IMR-90 (cell line): ENCODE data around the gene GATAD2A. TPM values are rescaled to one million over a fixed set of nuclear protein-coding genes. Genes with fewer than 3 reads are reported as not detected.

Experiments used
- ATAC-seq: fragments of 200-7000 bp; cut with Tn5 transposase; 2 replicates; pipeline ENCODE4 v1.9.1; 2020; ENCODE audit warnings: low read depth, mild to moderate bottlenecking, moderate library complexity
- BruUV-seq: library from RNA; stranded (reverse); fragments of 400-500 nt; replicated peaks from 2 replicates; lab custom pipeline; 2021; lab: Mats Ljungman, UMichigan
- CTCF ChIA-PET: fragments of 300-600 bp; formaldehyde crosslinking; extraction: SDS; loops from one replicate; lab custom pipeline; 2021; ENCODE audit warnings: antibody characterized with exemption; lab: Yijun Ruan, JAX
- POLR2A ChIA-PET: fragments of 300-600 bp; sonication (Branson Sonifier 250); formaldehyde crosslinking; loops from one replicate; lab custom pipeline; 2022; ENCODE audit warnings: antibody characterized with exemption; ENCODE audit not compliant: unreplicated experiment; lab: Charles Lee
- DNase-seq: peaks from one replicate; pipeline ENCODE4 v3.0.0; 2013
- H2AFZ ChIP-seq: replicated peaks from 2 replicates; pipeline ENCODE3; 2013; ENCODE audit warnings: low read length, mild to moderate bottlenecking; ENCODE audit not compliant: poor library complexity
- H2AK5ac ChIP-seq: 2 replicates; pipeline ENCODE4 v1.6.1; 2013; ENCODE audit warnings: low read depth, low read length, inconsistent platforms
- H2AK9ac ChIP-seq: replicated peaks from 2 replicates; pipeline ENCODE3; 2013; ENCODE audit warnings: mild to moderate bottlenecking, low read depth, low read length, moderate library complexity; ENCODE audit not compliant: poor library complexity
- H2BK120ac ChIP-seq: 2 replicates; pipeline ENCODE4 v1.6.1; 2013; ENCODE audit warnings: low read depth, low read length, inconsistent platforms
- H2BK15ac ChIP-seq: 3 replicates; pipeline ENCODE4 v1.6.1; 2013; ENCODE audit warnings: low read depth, low read length, inconsistent platforms
- H2BK20ac ChIP-seq: 2 replicates; pipeline ENCODE4 v1.6.1; 2013; ENCODE audit warnings: low read depth, mild to moderate bottlenecking, inconsistent platforms, low read length, moderate library complexity
- H2BK5ac ChIP-seq: 2 replicates; pipeline ENCODE4 v1.6.1; 2013; ENCODE audit warnings: mild to moderate bottlenecking, low read depth, low read length, inconsistent platforms; ENCODE audit not compliant: poor library complexity, severe bottlenecking
- H3K14ac ChIP-seq: replicated peaks from 2 replicates; pipeline ENCODE4 v1.6.1; 2013; ENCODE audit warnings: low read depth, low read length, inconsistent platforms
- H3K18ac ChIP-seq: 2 replicates; pipeline ENCODE4 v1.6.1; 2013; ENCODE audit warnings: low read depth, low read length, control low read depth
- H3K23ac ChIP-seq: 2 replicates; pipeline ENCODE4 v1.6.1; 2013; ENCODE audit warnings: low read depth, low read length, inconsistent platforms
- H3K27ac ChIP-seq: 2 replicates; pipeline ENCODE4 v1.5.1; 2013; ENCODE audit warnings: mild to moderate bottlenecking, control low read depth, low read length; ENCODE audit not compliant: insufficient read depth
- H3K27me3 ChIP-seq: 2 replicates; pipeline ENCODE4 v1.6.1; 2013; ENCODE audit warnings: low read length; ENCODE audit not compliant: control insufficient read depth, insufficient read depth
- H3K36me3 ChIP-seq: 2 replicates; pipeline ENCODE4 v1.6.1; 2013; ENCODE audit warnings: low read length, mixed read lengths; ENCODE audit not compliant: control insufficient read depth, insufficient read depth
- H3K4ac ChIP-seq: 2 replicates; pipeline ENCODE4 v1.6.1; 2013; ENCODE audit warnings: low read depth, low read length, inconsistent platforms
- H3K4me1 ChIP-seq: 2 replicates; pipeline ENCODE4 v1.6.1; 2013; ENCODE audit warnings: low read length, mixed read lengths; ENCODE audit not compliant: control insufficient read depth, insufficient read depth
- H3K4me2 ChIP-seq: 2 replicates; pipeline ENCODE4 v1.6.1; 2013; ENCODE audit warnings: low read depth, mild to moderate bottlenecking, control low read depth, low read length, moderate library complexity
- H3K4me3 ChIP-seq: 2 replicates; pipeline ENCODE4 v1.5.1; 2013; ENCODE audit warnings: low read depth, mild to moderate bottlenecking, control low read depth, low read length, moderate library complexity; ENCODE audit not compliant: insufficient read depth
- H3K56ac ChIP-seq: 2 replicates; pipeline ENCODE4 v1.6.1; 2013; ENCODE audit warnings: low read length, inconsistent platforms; ENCODE audit not compliant: insufficient read depth; ENCODE audit errors: extremely low read depth
- H3K79me1 ChIP-seq, 2 experiments: 2 replicates each; pipeline ENCODE4 v1.6.1; 2013; ENCODE audit warnings: low read length in 2 of 2, inconsistent platforms in 1 of 2, low read depth in 1 of 2
- H3K9ac ChIP-seq: 2 replicates; pipeline ENCODE4 v1.6.1; 2013; ENCODE audit warnings: low read depth, low read length, control low read depth
- H3K9me1 ChIP-seq: 2 replicates; pipeline ENCODE4 v1.6.1; 2013; ENCODE audit warnings: low read length, inconsistent platforms; ENCODE audit not compliant: insufficient read depth
- H3K9me3 ChIP-seq: 2 replicates; pipeline ENCODE4 v1.6.1; 2013; ENCODE audit warnings: low read length; ENCODE audit not compliant: control insufficient read depth, insufficient read depth
- H4K20me1 ChIP-seq: 2 replicates; pipeline ENCODE4 v1.6.1; 2013; ENCODE audit warnings: low read length, inconsistent platforms; ENCODE audit not compliant: insufficient read depth
- H4K5ac ChIP-seq: 2 replicates; pipeline ENCODE4 v1.6.1; 2013; ENCODE audit warnings: mild to moderate bottlenecking, low read depth, low read length, control low read depth
- H4K8ac ChIP-seq, 2 experiments: 2 replicates each; pipeline ENCODE4 v1.6.1; 2013; ENCODE audit warnings: low read depth in 2 of 2, low read length in 2 of 2, control low read depth in 1 of 2, inconsistent platforms in 1 of 2
- H4K91ac ChIP-seq: 2 replicates; pipeline ENCODE4 v1.6.1; 2013; ENCODE audit warnings: low read depth, low read length, inconsistent platforms; ENCODE audit not compliant: insufficient read depth
- CEBPB ChIP-seq: IDR thresholded peaks from 2 replicates; pipeline ENCODE4 v1.6.1; 2012; ENCODE audit warnings: low read depth, low read length, improper control_type of control experiment
- CHD1 ChIP-seq: IDR thresholded peaks from 2 replicates; pipeline ENCODE4 v1.6.1; 2012; ENCODE audit warnings: low read depth, low read length, improper control_type of control experiment
- FOS ChIP-seq: fragments of 150-350 bp; IDR thresholded peaks from 2 replicates; pipeline ENCODE4 v1.6.1; 2016; ENCODE audit warnings: low read depth, low read length
- MAFK ChIP-seq: IDR thresholded peaks from 2 replicates; pipeline ENCODE4 v1.6.1; 2012; ENCODE audit warnings: low read depth, low read length, improper control_type of control experiment
- MAZ ChIP-seq: IDR thresholded peaks from 2 replicates; pipeline ENCODE4 v1.6.1; 2012; ENCODE audit warnings: low read depth, mild to moderate bottlenecking, low read length, improper control_type of control experiment, moderate library complexity, borderline replicate concordance
- MXI1 ChIP-seq: IDR thresholded peaks from 2 replicates; pipeline ENCODE4 v1.6.1; 2012; ENCODE audit warnings: low read depth, mild to moderate bottlenecking, low read length, moderate library complexity, borderline replicate concordance
- NFE2L2 ChIP-seq: fragments of 150-350 bp; IDR thresholded peaks from 2 replicates; pipeline ENCODE4 v1.6.1; 2016; ENCODE audit warnings: low read depth, mild to moderate bottlenecking, low read length
- POLR2A ChIP-seq: IDR thresholded peaks from 2 replicates; pipeline ENCODE4 v1.6.1; 2012; ENCODE audit warnings: mild to moderate bottlenecking, low read depth, low read length
- RFX5 ChIP-seq: IDR thresholded peaks from 2 replicates; pipeline ENCODE4 v1.8.0; 2012; ENCODE audit warnings: low read depth, mild to moderate bottlenecking, low read length, moderate library complexity
- WGBS, 2 experiments: methylation state at CpG; one replicate each; pipeline versions ENCODE4 v1.1.5 to v1.1.7; 2013; ENCODE audit warnings: missing lambda C conversion rate in 2 of 2; ENCODE audit not compliant: insufficient read length in 1 of 2; ENCODE audit errors: extremely low coverage in 2 of 2; 5-methylcytosine and 5-hydroxymethylcytosine counted together
- dilution Hi-C: fragments of 300-500 bp; cut with HindIII; formaldehyde crosslinking; loops from one replicate; pipeline ENCODE4 v1.14.3; 2018; ENCODE audit warnings: low sequenced_read_pairs; ENCODE audit not compliant: unreplicated experiment
- in situ Hi-C: fragments of 300-500 bp; cut with MboI; formaldehyde crosslinking; loops from 3 replicates; pipeline ENCODE4 v1.14.3; 2019; ENCODE audit warnings: low sequenced_read_pairs, inconsistent platforms, mixed read lengths
- intact Hi-C: fragments of 100-400 bp; cut with micrococcal nuclease; formaldehyde crosslinking; loops from 2 replicates; pipeline ENCODE4 v1.10.0; 2022
- polyA plus RNA-seq, 3 experiments: library from polyadenylated mRNA; depleted of rRNA; stranded (reverse); fragments of >200 nt; gene quantifications; 2 replicates each; pipeline ENCODE4 v1.2.3, GENCODE V29; 2012; ENCODE audit warnings: low replicate concordance in 1 of 3
- total RNA-seq: library from RNA; depleted of rRNA; stranded (reverse); fragments of >200 nt; gene quantifications from 2 replicates; pipeline ENCODE4 v1.2.3, GENCODE V29; 2012
- TF ChIP-seq, protein P1 (sequence below): fragments of 150-350 bp; IDR thresholded peaks from 2 replicates; pipeline ENCODE4 v1.6.1; 2017; ENCODE audit warnings: mild to moderate bottlenecking, antibody characterized with exemption, low read length, low read depth

GATAD2A gene
- total and polyA plus RNA-seq, 2 of the 4 experiments (the other 2 are of a cell fraction): 23.5 to 33.2 TPM

DNA sequence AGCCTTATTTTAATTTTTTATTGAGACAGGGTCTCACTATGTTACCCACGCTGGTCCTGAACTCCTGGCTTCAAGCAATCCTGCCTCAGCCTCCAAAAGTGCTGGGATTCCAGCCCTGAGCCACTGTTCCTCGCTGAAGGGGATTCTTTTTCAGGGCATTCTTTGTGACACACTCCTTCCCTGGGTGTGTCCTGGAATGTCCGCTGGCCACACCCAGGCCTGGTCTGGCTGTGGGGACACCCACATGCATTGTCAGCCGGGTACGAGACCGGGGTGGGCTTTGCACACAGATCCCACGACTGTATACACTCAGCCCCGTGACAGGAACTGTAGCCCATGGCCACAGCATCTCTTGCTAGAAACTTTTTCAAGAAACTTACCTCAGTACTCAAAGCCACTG is 34.4 kb upstream of the GATAD2A start:
- Histone ChIP-seq H3K56ac (no peak overlapping the region), H2BK5ac (no peak overlapping the region), H3K14ac (no peak overlapping the region), H4K5ac (no peak overlapping the region), H3K27ac (no peak overlapping the region), H2AK5ac (no peak overlapping the region), H3K18ac (no peak overlapping the region), H3K27me3 (no peaks in the 10 kb centered on the region), H3K4me3 (no peak overlapping the region), H3K9ac (no peak overlapping the region), H3K4me2 (no peak overlapping the region), H4K8ac (no peak overlapping the region), H3K4ac (no peak overlapping the region; the same call in 1 of the 2 replicates), H2BK20ac (no peak overlapping the region), H3K9me1 (0 out of 2 replicates have a peak, but pooled peaks cover 3% of the 10 kb centered on the region), H3K4me1 (peaks cover 7% of the 10 kb centered on the region), H3K36me3 (no peaks in the 10 kb centered on the region), H3K9me3 (no peaks in the 10 kb centered on the region), H3K79me1 (no peaks in the 10 kb centered on the region), H2AFZ (peak overlapping the region; percentile 85), H3K23ac (no peak overlapping the region), H2AK9ac (peak overlapping the region; percentile 87), H2BK120ac (no peak overlapping the region), H2BK15ac (no peak overlapping the region), H4K20me1 (no peaks in the 10 kb centered on the region), H4K91ac (no peak overlapping the region)
- CTCF ChIA-PET: no interaction called here
- in situ Hi-C loops (no loop called here), dilution Hi-C loops (no loop called here), intact Hi-C loops (no loop called here)
- WGBS, 2 experiments: 79% methylated on average over 5 of the region's 8 CpGs; no CpG with 5 or more reads in 1 of the 2 experiments
- POLR2A ChIA-PET: interaction anchor here (0.5 kb wide), 1 partner anchor 14 kb away, joined by 3 read pairs; no protein-coding TSS in a partner anchor
- no TSS peak for BruUV-seq
- ATAC-seq (no peak), DNase-seq (no peak)
- TF ChIP-seq MAFK: no peak
- TF ChIP-seq MXI1: no peak
- TF ChIP-seq FOS: no peak
- no peak for TF ChIP-seq MAZ
- no peak for TF ChIP-seq POLR2A
- no peak for TF ChIP-seq NFE2L2
- TF ChIP-seq CHD1: no peak
- TF ChIP-seq, protein P1, sequence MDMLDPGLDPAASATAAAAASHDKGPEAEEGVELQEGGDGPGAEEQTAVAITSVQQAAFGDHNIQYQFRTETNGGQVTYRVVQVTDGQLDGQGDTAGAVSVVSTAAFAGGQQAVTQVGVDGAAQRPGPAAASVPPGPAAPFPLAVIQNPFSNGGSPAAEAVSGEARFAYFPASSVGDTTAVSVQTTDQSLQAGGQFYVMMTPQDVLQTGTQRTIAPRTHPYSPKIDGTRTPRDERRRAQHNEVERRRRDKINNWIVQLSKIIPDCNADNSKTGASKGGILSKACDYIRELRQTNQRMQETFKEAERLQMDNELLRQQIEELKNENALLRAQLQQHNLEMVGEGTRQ: no peak
- TF ChIP-seq CEBPB: no peak
- no peak for TF ChIP-seq RFX5
